ENCODE results near the gene KIAA0232. TPM values are rescaled to one million over a fixed set of nuclear protein-coding genes. Genes with fewer than 3 reads are reported as not detected.

The KIAA0232 gene
- total and polyA plus RNA-seq, 2 of the 8 experiments (the other 6 are each of a cell fraction or from before 2014, with no cell fraction given), result 5.6 to 23.3 TPM

GRCh38 chr4:6916069-6916586 lies 133.6 kb downstream of the KIAA0232 start:
- no peak overlapping the region for H2AK5ac ChIP-seq (ENCODE audit: low read depth, low read length)
- H2AFZ ChIP-seq (ENCODE audit: low read length), result no peak overlapping the region
- H4K8ac ChIP-seq (ENCODE audit: extremely low read depth, insufficient read depth, low read length), result no peak overlapping the region
- no peak overlapping the region for H3K14ac ChIP-seq (ENCODE audit: insufficient read length)
- no peak overlapping the region for H3K4ac ChIP-seq (replicated peaks; ENCODE audit: insufficient read length, low read depth, low read length)
- no peak overlapping the region for H2BK20ac ChIP-seq (ENCODE audit: low read length)
- no peak overlapping the region for H3K56ac ChIP-seq (replicated peaks; ENCODE audit: insufficient read length, low read depth, low read length)
- no peaks in the 10 kb centered on the region for H3K36me3 ChIP-seq (ENCODE audit: control insufficient read depth in 2 of 4, insufficient read depth in 4 of 4, low read length in 3 of 4)
- H2BK120ac ChIP-seq (replicated peaks; ENCODE audit: low read depth, low read length), result no peak overlapping the region
- H3K23me2 ChIP-seq (ENCODE audit: low read depth, low read length), result no peaks in the 10 kb centered on the region
- peaks cover 0 to 25% (median 11%) of the 10 kb centered on the region in 4 experiments; a peak in 5 of 7 replicates for H3K4me1 ChIP-seq (replicated peaks in 1 of 4; ENCODE audit: control insufficient read depth in 3 of 4, insufficient read depth in 4 of 4, low read length in 3 of 4)
- no peak overlapping the region for H3K9ac ChIP-seq (replicated peaks in 1 of 4; ENCODE audit: extremely low read depth in 1 of 4, low read depth in 3 of 4, low read length in 3 of 4)
- H4K20me1 ChIP-seq (replicated peaks in 1 of 2; ENCODE audit: control insufficient read depth in 1 of 2, insufficient read depth in 2 of 2, low read length in 2 of 2), result peaks cover 9 to 28% of the 10 kb centered on the region in 2 experiments
- no peak overlapping the region for H3K27ac ChIP-seq (ENCODE audit: low read depth, low read length)
- no peaks in the 10 kb centered on the region for H3K9me3 ChIP-seq (ENCODE audit: insufficient read depth in 2 of 2, low read depth in 1 of 2, low read length in 1 of 2)
- no peak overlapping the region for H3K4me3 ChIP-seq (ENCODE audit: extremely low read depth in 1 of 4, insufficient read depth in 2 of 4, low read depth in 3 of 4, low read length in 4 of 4)
- ChIA-PET POLR2A (ENCODE audit: partially characterized antibody) (interaction anchor here (0.6 to 2.0 kb wide), 4 partner anchors 29 to 152 kb away, joined by 3 to 7 read pairs (median 4); partner anchors contain the start of gene GRPEL1), CTCF (ENCODE audit: partially characterized antibody) (interaction anchor here (0.6 to 9.7 kb wide), 15 partner anchors 8 to 680 kb away, joined by 3 to 56 read pairs (median 4); no protein-coding TSS in a partner anchor)
- H2BK5ac ChIP-seq (ENCODE audit: low read depth, low read length), result no peak overlapping the region
- H3K79me1 ChIP-seq (ENCODE audit: low read depth, low read length), result peaks cover 18% of the 10 kb centered on the region
- peaks cover 0 to 68% of the 10 kb centered on the region in 2 experiments; a peak in 2 of 4 replicates for H3K79me2 ChIP-seq (ENCODE audit: control insufficient read depth in 1 of 2, insufficient read depth in 2 of 2, low read length in 2 of 2)
- H3K23ac ChIP-seq (ENCODE audit: insufficient read length), result no peak overlapping the region
- H4K5ac ChIP-seq (ENCODE audit: insufficient read length, low read depth, low read length), result no peak overlapping the region
- no peak overlapping the region for H3K18ac ChIP-seq (ENCODE audit: extremely low read depth, low read length)
- no peak for FAIRE-seq
- H2BK15ac ChIP-seq (ENCODE audit: low read length), result no peak overlapping the region
- no peak overlapping the region for H4K91ac ChIP-seq (replicated peaks; ENCODE audit: insufficient read length, low read length)
- H3K4me2 ChIP-seq (ENCODE audit: insufficient read depth in 1 of 2, low read depth in 2 of 2, low read length in 2 of 2), result no peak overlapping the region
- no peak for DNase-seq (ENCODE audit: low read depth in 1 of 2, low spot score in 2 of 2)
- H3K27me3 ChIP-seq (replicated peaks in 1 of 4; ENCODE audit: control insufficient read depth in 3 of 4, extremely low read depth in 1 of 4, insufficient read depth in 3 of 4, low read length in 3 of 4), result peaks cover 0 to under 1% (median 0%) of the 10 kb centered on the region in 4 experiments; a peak in 1 of 7 replicates
- 84% methylated on average over 12 of the region's 12 CpGs; no CpG with 5 or more reads in 1 of the 2 experiments for WGBS, 2 experiments (ENCODE audit: extremely low coverage in 1 of 2, insufficient coverage in 1 of 2, insufficient read length in 1 of 2, insufficient replicate concordance in 2 of 2, low coverage in 1 of 2, low lambda C conversion rate in 2 of 2, missing lambda C conversion rate in 1 of 2)
- no peak overlapping the region for H2BK12ac ChIP-seq (ENCODE audit: low read depth, low read length)
- TF ChIP-seq NRF1 (IDR thresholded peaks at IDR 0.05; ENCODE audit: low read depth, low read length) (no peak), KDM5A (IDR thresholded peaks at IDR 0.05; ENCODE audit: low read length) (no peak), FOSL1 (IDR thresholded peaks at IDR 0.05; ENCODE audit: insufficient read depth, low read depth, low read length) (no peak), CHD2 (IDR thresholded peaks at IDR 0.05; ENCODE audit: low read length) (no peak), POU5F1 (IDR thresholded peaks at IDR 0.05; ENCODE audit: low read depth, low read length) (no peak), SP1 (IDR thresholded peaks at IDR 0.05; ENCODE audit: low read depth, low read length) (no peak), SP2 (IDR thresholded peaks at IDR 0.05; ENCODE audit: low read length) (no peak), RXRA (IDR thresholded peaks at IDR 0.05; ENCODE audit: insufficient read depth, low read depth, low read length) (no peak), BCL11A (IDR thresholded peaks at IDR 0.05; ENCODE audit: low read depth in 2 of 2, low read length in 2 of 2) (no peak), RNF2 (IDR thresholded peaks at IDR 0.05; ENCODE audit: borderline replicate concordance, low read depth, low read length, missing control alignments, poor library complexity, severe bottlenecking) (no peak), RFX5 (IDR thresholded peaks at IDR 0.05; ENCODE audit: borderline replicate concordance, low read depth, low read length) (no peak), GTF2F1 (IDR thresholded peaks at IDR 0.05; ENCODE audit: borderline replicate concordance, low read depth, low read length) (no peak), JUND (IDR thresholded peaks at IDR 0.05; ENCODE audit: low read length) (no peak)

Measured in H1 (cell line).